SK-N-SH (cell line): Measurements from ENCODE around the gene GYPC.

Source experiments
- CTCF ChIP-seq: fragments of 200-600 bp; sonication (generic); IDR thresholded peaks from 2 replicates; pipeline ENCODE4 v1.6.1; 2017; ENCODE audit warnings: antibody characterized with exemption, mild to moderate bottlenecking, moderate library complexity
- MXI1 ChIP-seq: IDR thresholded peaks from 2 replicates; pipeline ENCODE4 v1.6.1; 2012; ENCODE audit warnings: mild to moderate bottlenecking, low read depth, low read length, improper control_type of control experiment
- NFIC ChIP-seq: IDR thresholded peaks from 2 replicates; pipeline ENCODE4 v1.4.0; 2012; ENCODE audit warnings: borderline replicate concordance
- TF ChIP-seq, protein P1 (sequence below): IDR thresholded peaks from 2 replicates; pipeline ENCODE4 v1.4.0; 2012; ENCODE audit warnings: low read depth, borderline replicate concordance
- TF ChIP-seq, protein P2 (sequence below): fragments of 150-350 bp; IDR thresholded peaks from 2 replicates; pipeline ENCODE4 v1.6.1; 2017; ENCODE audit warnings: antibody characterized with exemption, low read length, low read depth, borderline replicate concordance

GRCh38 chr2:126663184-126663963, 7.4 kb downstream of the GYPC start:
- TF ChIP-seq, protein P1, sequence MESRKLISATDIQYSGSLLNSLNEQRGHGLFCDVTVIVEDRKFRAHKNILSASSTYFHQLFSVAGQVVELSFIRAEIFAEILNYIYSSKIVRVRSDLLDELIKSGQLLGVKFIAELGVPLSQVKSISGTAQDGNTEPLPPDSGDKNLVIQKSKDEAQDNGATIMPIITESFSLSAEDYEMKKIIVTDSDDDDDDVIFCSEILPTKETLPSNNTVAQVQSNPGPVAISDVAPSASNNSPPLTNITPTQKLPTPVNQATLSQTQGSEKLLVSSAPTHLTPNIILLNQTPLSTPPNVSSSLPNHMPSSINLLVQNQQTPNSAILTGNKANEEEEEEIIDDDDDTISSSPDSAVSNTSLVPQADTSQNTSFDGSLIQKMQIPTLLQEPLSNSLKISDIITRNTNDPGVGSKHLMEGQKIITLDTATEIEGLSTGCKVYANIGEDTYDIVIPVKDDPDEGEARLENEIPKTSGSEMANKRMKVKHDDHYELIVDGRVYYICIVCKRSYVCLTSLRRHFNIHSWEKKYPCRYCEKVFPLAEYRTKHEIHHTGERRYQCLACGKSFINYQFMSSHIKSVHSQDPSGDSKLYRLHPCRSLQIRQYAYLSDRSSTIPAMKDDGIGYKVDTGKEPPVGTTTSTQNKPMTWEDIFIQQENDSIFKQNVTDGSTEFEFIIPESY, result no peak
- no peak for TF ChIP-seq NFIC
- TF ChIP-seq, protein P2, sequence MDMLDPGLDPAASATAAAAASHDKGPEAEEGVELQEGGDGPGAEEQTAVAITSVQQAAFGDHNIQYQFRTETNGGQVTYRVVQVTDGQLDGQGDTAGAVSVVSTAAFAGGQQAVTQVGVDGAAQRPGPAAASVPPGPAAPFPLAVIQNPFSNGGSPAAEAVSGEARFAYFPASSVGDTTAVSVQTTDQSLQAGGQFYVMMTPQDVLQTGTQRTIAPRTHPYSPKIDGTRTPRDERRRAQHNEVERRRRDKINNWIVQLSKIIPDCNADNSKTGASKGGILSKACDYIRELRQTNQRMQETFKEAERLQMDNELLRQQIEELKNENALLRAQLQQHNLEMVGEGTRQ, result no peak
- TF ChIP-seq CTCF, result no peak
- no peak for TF ChIP-seq MXI1
